A673 (cell line): ENCODE measurements around the gene ITGA6. TPM values are rescaled to one million over a fixed set of nuclear protein-coding genes. Genes with fewer than 3 reads are reported as not detected.

ENCODE experiments used
- BruUV-seq: library from RNA; stranded (reverse); fragments of 400-500 nt; replicated peaks from 2 replicates; lab custom pipeline; 2021; lab: Mats Ljungman, UMichigan
- CTCF ChIA-PET: fragments of 300-600 bp; sonication (Branson Sonifier 250); formaldehyde crosslinking; loops from one replicate; lab custom pipeline; 2022; ENCODE audit warnings: antibody characterized with exemption; lab: Charles Lee
- POLR2A ChIA-PET: fragments of 300-600 bp; sonication (Branson Sonifier 250); formaldehyde crosslinking; loops from one replicate; lab custom pipeline; 2022; ENCODE audit warnings: antibody characterized with exemption; ENCODE audit not compliant: low non-redundant PET; lab: Charles Lee
- DNase-seq: peaks from one replicate; pipeline ENCODE4 v3.0.0-alpha.2; 2015; ENCODE audit warnings: low spot score
- H3K27ac ChIP-seq: fragments of 200-600 bp; sonication (generic); 2 replicates; pipeline ENCODE4 v1.5.1; 2016; ENCODE audit warnings: mixed run types, low read depth, mild to moderate bottlenecking, mixed read lengths, antibody characterized with exemption, low read length; ENCODE audit not compliant: poor library complexity, severe bottlenecking
- H3K27me3 ChIP-seq: fragments of 200-600 bp; sonication (generic); replicated peaks from 2 replicates; pipeline ENCODE4 v1.6.1; 2017; ENCODE audit warnings: mixed run types, low read depth, mild to moderate bottlenecking, mixed read lengths, antibody characterized with exemption, low read length; ENCODE audit not compliant: insufficient read depth, poor library complexity
- H3K36me3 ChIP-seq: fragments of 200-600 bp; sonication (generic); 2 replicates; pipeline ENCODE4 v1.6.1; 2016; ENCODE audit warnings: mixed run types, mild to moderate bottlenecking, mixed read lengths, antibody characterized with exemption, low read length; ENCODE audit not compliant: insufficient read depth, poor library complexity, severe bottlenecking
- H3K4me1 ChIP-seq: fragments of 200-600 bp; sonication (generic); 2 replicates; pipeline ENCODE4 v1.6.1; 2017; ENCODE audit warnings: mixed run types, mild to moderate bottlenecking, mixed read lengths, antibody characterized with exemption, low read length; ENCODE audit not compliant: insufficient read depth, poor library complexity, severe bottlenecking
- H3K4me3 ChIP-seq: fragments of 200-600 bp; sonication (generic); 2 replicates; pipeline ENCODE4 v1.5.1; 2016; ENCODE audit warnings: low read depth, mixed run types, mild to moderate bottlenecking, mixed read lengths, low read length; ENCODE audit not compliant: poor library complexity, severe bottlenecking
- H3K9me3 ChIP-seq: fragments of 200-600 bp; sonication (generic); 2 replicates; pipeline ENCODE4 v1.6.1; 2016; ENCODE audit warnings: mixed run types, low read depth, mild to moderate bottlenecking, mixed read lengths, antibody characterized with exemption, low read length; ENCODE audit not compliant: poor library complexity, severe bottlenecking
- CTCF ChIP-seq: fragments of 300-800, 200-600 bp; sonication (generic); conservative IDR thresholded peaks from 2 replicates; pipeline ENCODE4 v1.5.1; 2017; ENCODE audit warnings: low read depth, mild to moderate bottlenecking, antibody characterized with exemption, low read length, moderate library complexity, mixed read lengths
- EZH2 ChIP-seq: fragments of 200-600 bp; sonication (generic); IDR thresholded peaks from 2 replicates; pipeline ENCODE4 v1.6.1; 2017; ENCODE audit warnings: borderline replicate concordance, low read depth, mild to moderate bottlenecking, mixed read lengths, antibody characterized with exemption, low read length; ENCODE audit not compliant: poor library complexity, severe bottlenecking
- intact Hi-C: fragments of 100-400 bp; cut with micrococcal nuclease; formaldehyde crosslinking; loops from one replicate; pipeline ENCODE4 v1.10.0; 2022; ENCODE audit not compliant: unreplicated experiment
- total RNA-seq: library from RNA; stranded (reverse); gene quantifications from 2 replicates; pipeline ENCODE4 v1.2.3, GENCODE V29; 2021

ITGA6 gene
- total RNA-seq, 1 experiment from 2014 or later, result 7.7 TPM

- ChIA-PET POLR2A (interaction anchor here (0.7 kb wide), 1 partner anchor 10 kb away, joined by 3 read pairs; no protein-coding TSS in a partner anchor), CTCF (interaction anchor here (2.6 kb wide), 1 partner anchor 22 kb away, joined by 8 read pairs; no protein-coding TSS in a partner anchor)
- H3K4me3 ChIP-seq, result no peak overlapping the region
- H3K4me1 ChIP-seq, result peaks cover 53% of the 10 kb centered on the region
- H3K36me3 ChIP-seq, result no peaks in the 10 kb centered on the region
- intact Hi-C loops, result no loop called here
- no peaks in the 10 kb centered on the region for H3K9me3 ChIP-seq
- BruUV-seq, result no TSS peak
- no peak for DNase-seq
- TF ChIP-seq EZH2 (no peak), CTCF (no peak)
- H3K27me3 ChIP-seq, result no peaks in the 10 kb centered on the region
- peak overlapping the region; percentile 60 for H3K27ac ChIP-seq
Observed at GRCh38 chr2:172439911-172440310, 12.5 kb downstream of the ITGA6 start.

GRCh38 chr2:172440795-172441194 is 13.4 kb downstream of the ITGA6 start:
- peaks cover 57% of the 10 kb centered on the region for H3K4me1 ChIP-seq
- H3K9me3 ChIP-seq, result no peaks in the 10 kb centered on the region
- intact Hi-C loops, result no loop called here
- H3K27ac ChIP-seq, result peak overlapping the region; percentile 60
- no peaks in the 10 kb centered on the region for H3K36me3 ChIP-seq
- CTCF ChIA-PET, result interaction anchor here (0.6 to 2.6 kb wide), 2 partner anchors 21 to 23 kb away, joined by 3 to 8 read pairs; no protein-coding TSS in a partner anchor
- no peak for DNase-seq
- H3K4me3 ChIP-seq, result no peak overlapping the region
- POLR2A ChIA-PET, result no interaction called here
- H3K27me3 ChIP-seq, result no peaks in the 10 kb centered on the region
- TF ChIP-seq CTCF (no peak), EZH2 (no peak)
- no TSS peak for BruUV-seq

DNA sequence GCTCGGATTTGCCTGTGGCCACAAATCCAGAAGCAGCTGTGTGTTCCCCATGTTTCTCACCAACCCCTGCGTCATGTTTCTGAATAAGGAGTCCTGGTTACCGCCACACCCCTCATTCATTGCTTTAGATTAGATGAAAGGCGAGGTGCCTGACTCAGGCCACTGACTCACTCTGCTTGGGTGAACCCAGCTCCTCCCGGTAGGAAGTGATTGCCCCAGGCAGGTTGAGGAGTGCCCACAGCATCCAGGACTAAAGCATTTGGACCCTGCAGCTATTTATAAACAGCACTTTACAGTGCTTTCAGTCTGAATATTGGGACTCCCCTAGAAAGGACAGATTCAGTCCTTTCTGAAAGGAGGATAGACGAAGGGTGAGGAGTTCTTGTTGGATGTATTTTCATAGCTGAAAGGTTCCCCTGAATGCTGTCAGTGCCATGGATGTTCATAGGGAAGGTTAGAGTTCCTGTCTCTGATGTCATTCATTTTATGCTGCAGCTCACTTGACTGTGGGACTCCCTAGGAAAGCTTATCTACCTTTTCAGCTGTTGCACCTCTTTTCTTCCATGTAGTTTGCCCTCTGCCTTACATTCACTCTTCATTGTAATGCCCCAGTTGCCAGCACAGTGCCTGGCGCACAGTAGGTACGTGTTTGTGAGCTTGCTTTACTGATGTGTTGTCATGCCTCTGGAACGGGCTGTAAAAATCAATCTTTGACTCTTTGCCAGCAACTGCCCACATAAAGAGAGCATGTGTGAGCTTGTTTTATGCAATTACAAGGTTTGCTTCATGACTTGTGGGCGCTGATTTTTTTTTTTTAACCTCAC is 14.9 kb downstream of the ITGA6 start:
- Histone ChIP-seq H3K4me1 (peaks cover 69% of the 10 kb centered on the region), H3K27ac (no peak overlapping the region), H3K9me3 (no peaks in the 10 kb centered on the region), H3K36me3 (no peaks in the 10 kb centered on the region), H3K27me3 (no peaks in the 10 kb centered on the region), H3K4me3 (no peak overlapping the region)
- no peak for TF ChIP-seq CTCF
- ChIA-PET CTCF (interaction anchor here (0.9 kb wide), 1 partner anchor 23 kb away, joined by 3 read pairs; no protein-coding TSS in a partner anchor), POLR2A (no interaction called here)
- no TSS peak for BruUV-seq
- intact Hi-C loops, result no loop called here
- DNase-seq, result no peak
